ENCODE data around the gene FAM83F. TPM values are rescaled to one million over a fixed set of nuclear protein-coding genes. Genes with fewer than 3 reads are reported as not detected.
A peak's percentile ranks its signal among the peaks of the same experiment; 100 is the strongest.

Gene FAM83F
- total and polyA plus RNA-seq, 9 donors, result 0.12 to 3.4 (median 0.66) TPM

DNA sequence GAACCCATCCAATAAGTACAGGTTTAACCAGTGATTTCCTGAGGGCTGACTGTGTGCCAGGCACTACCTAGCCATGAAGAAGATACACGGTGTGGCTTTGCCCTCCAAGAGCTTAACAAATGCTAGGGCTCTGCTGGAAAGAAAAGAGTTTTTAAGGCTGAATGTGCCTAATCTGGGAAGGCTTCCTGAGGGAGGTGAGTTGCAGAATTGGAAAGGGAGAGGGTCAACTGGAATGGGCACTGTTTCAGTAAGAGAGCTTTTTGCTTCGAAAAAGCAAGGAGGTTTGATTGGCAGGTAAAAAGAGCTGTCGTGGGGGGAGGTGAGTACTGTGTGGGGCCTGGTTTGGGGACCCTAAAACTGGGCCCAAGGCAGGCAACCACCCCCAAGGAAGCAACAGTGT is 2.7 kb downstream of the FAM83F start:
- Histone ChIP-seq H3K4me1 (ENCODE audit: insufficient read depth) (no peaks in the 10 kb centered on the region), H3K4me3 (no peak overlapping the region), H3K27me3 (no peaks in the 10 kb centered on the region), H3K27ac (no peak overlapping the region), H3K9me3 (no peaks in the 10 kb centered on the region), H3K36me3 (no peaks in the 10 kb centered on the region)
- 80 to 93% (median 87%) methylated on average over 3 of the region's 3 CpGs for WGBS, 3 donors
- no peak for DNase-seq
- intact Hi-C loops (cut with DNase I), result no loop called here
- TF ChIP-seq POLR2A (IDR thresholded peaks at IDR 0.05), result no peak
- TF ChIP-seq, protein P1, sequence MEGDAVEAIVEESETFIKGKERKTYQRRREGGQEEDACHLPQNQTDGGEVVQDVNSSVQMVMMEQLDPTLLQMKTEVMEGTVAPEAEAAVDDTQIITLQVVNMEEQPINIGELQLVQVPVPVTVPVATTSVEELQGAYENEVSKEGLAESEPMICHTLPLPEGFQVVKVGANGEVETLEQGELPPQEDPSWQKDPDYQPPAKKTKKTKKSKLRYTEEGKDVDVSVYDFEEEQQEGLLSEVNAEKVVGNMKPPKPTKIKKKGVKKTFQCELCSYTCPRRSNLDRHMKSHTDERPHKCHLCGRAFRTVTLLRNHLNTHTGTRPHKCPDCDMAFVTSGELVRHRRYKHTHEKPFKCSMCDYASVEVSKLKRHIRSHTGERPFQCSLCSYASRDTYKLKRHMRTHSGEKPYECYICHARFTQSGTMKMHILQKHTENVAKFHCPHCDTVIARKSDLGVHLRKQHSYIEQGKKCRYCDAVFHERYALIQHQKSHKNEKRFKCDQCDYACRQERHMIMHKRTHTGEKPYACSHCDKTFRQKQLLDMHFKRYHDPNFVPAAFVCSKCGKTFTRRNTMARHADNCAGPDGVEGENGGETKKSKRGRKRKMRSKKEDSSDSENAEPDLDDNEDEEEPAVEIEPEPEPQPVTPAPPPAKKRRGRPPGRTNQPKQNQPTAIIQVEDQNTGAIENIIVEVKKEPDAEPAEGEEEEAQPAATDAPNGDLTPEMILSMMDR (IDR thresholded peaks at IDR 0.05), result no peak
- no peak for TF ChIP-seq EP300 (IDR thresholded peaks at IDR 0.05)

DNA sequence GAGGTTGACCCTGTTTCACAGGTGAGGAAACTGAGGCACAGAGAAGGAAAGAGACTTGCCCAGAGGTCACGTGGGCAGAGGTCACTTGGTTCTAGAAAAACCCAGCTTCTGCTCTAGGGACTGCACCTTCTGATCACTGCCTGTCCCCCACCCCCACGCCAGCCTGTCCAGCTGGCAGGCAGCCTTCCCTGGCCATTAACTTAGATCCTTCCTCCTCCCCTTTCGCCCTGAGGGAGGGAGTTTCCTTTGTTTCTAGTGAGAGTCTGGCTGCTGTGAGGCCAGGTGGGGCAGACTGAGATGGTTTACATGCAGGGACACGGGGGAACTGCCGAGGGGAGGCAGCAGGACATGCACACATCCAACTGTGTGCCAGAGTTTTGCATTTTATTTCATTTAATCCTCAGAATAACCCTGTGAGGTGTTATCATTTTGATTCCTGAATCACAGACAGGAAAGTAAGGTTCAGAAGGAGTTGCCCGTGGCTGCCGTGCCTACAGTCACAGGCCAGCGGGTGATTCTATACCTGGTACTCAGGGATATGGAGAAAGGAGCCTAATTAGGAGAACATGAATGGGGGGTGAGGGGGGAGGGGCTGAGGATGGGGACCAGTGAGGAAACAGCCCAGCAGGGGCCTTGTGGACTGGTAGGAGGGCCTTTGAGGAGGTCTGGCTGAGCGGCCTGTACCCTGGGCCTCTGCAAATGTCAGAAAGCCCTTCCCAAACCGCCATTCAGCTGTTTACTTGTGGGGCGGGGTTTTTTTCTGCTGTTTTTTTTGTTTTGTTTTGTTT is 3.4 kb downstream of the FAM83F start:
- Histone ChIP-seq H3K9me3 (no peaks in the 10 kb centered on the region), H3K4me1 (ENCODE audit: insufficient read depth) (no peaks in the 10 kb centered on the region), H3K27ac (no peak overlapping the region), H3K4me3 (no peak overlapping the region), H3K27me3 (no peaks in the 10 kb centered on the region), H3K36me3 (no peaks in the 10 kb centered on the region)
- DNase-seq, result peak in 3 of 5 donors; percentile 20 to 64 (median 30)
- TF ChIP-seq POLR2A (IDR thresholded peaks at IDR 0.05), result no peak
- TF ChIP-seq, protein P1 (IDR thresholded peaks at IDR 0.05), result no peak
- TF ChIP-seq EP300 (IDR thresholded peaks at IDR 0.05), result no peak
- intact Hi-C loops (cut with DNase I), result no loop called here
- 54 to 57% (median 55%) methylated on average over 11 of the region's 11 CpGs for WGBS, 3 donors

DNA sequence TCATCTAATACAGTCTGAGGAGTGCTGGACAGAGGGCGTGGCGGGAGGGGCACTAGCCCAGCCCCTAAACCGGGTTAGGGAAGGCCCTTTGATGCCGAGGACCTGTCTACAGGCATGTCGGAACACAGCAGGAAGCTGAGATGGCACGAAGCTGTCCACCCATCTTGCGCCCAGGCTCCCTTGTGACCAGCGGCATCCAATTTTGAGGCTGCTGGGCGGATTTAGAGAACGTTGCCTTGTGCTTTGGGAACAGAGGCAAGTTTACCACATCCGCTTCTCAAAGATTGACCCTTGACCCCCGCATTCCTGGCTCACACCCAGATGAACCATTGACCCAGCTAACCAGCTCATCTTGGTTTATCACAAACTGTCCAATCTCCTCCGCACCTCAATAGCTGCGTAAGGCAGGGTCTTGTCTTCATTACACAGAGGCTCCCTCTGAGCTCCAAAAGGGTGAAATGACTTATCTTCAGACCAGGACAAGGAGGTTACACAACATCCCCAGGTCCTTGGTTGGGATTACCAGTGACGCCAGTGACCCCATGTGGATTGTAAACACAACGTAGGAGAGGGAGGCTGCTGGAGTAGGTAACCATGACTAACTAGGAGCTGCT is 4.5 kb downstream of the FAM83F start:
- Histone ChIP-seq H3K9me3 (no peaks in the 10 kb centered on the region), H3K4me1 (ENCODE audit: insufficient read depth) (no peaks in the 10 kb centered on the region), H3K4me3 (no peak overlapping the region), H3K36me3 (no peaks in the 10 kb centered on the region), H3K27ac (no peak overlapping the region), H3K27me3 (no peaks in the 10 kb centered on the region)
- no peak for DNase-seq
- WGBS, 3 donors, result 84 to 91% (median 89%) methylated on average over 16 of the region's 16 CpGs
- TF ChIP-seq, protein P1 (IDR thresholded peaks at IDR 0.05), result no peak
- TF ChIP-seq POLR2A (IDR thresholded peaks at IDR 0.05), result no peak
- intact Hi-C loops (cut with DNase I), result no loop called here

DNA sequence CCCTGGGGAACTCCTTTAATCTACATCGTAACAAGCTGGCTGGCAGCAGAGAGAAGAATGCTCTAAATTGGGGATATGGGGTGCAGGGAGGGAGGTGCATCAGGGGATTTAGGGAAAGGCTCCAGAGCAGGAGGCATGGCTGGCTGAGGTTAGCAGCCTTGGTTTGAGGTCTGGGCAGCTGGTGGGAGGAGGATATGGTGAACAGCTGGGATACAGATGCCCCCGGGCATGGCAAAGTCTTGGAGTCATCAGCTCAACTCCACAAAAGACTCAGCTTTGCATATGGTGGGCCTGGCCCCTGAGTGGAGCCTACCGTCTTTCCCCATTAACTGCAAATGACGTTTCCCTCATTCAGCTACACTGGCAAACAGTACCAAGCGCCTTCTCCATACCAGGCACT is 5.4 kb downstream of the FAM83F start:
- no peaks in the 10 kb centered on the region for H3K4me1 ChIP-seq (ENCODE audit: insufficient read depth)
- H3K36me3 ChIP-seq, result no peaks in the 10 kb centered on the region
- no peak overlapping the region for H3K27ac ChIP-seq
- no peak for DNase-seq
- intact Hi-C loops (cut with DNase I), result no loop called here
- TF ChIP-seq POLR2A (IDR thresholded peaks at IDR 0.05) (no peak), EP300 (IDR thresholded peaks at IDR 0.05) (no peak)
- TF ChIP-seq, protein P1 (IDR thresholded peaks at IDR 0.05), result no peak
- H3K4me3 ChIP-seq, result no peak overlapping the region
- no peaks in the 10 kb centered on the region for H3K9me3 ChIP-seq
- H3K27me3 ChIP-seq, result no peaks in the 10 kb centered on the region
- 92 to 95% (median 93%) methylated on average over 5 of the region's 5 CpGs for WGBS, 3 donors

All from ovary (tissue), 9 donors.